ENCODE results near the gene SLC12A7. TPM values are rescaled to one million over a fixed set of nuclear protein-coding genes. Genes with fewer than 3 reads are reported as not detected.

The SLC12A7 gene
- total and polyA plus RNA-seq, 2 of the 13 experiments (the other 11 are each of a cell fraction or from before 2014, with no cell fraction given), result 14.0 to 18.5 TPM

DNA sequence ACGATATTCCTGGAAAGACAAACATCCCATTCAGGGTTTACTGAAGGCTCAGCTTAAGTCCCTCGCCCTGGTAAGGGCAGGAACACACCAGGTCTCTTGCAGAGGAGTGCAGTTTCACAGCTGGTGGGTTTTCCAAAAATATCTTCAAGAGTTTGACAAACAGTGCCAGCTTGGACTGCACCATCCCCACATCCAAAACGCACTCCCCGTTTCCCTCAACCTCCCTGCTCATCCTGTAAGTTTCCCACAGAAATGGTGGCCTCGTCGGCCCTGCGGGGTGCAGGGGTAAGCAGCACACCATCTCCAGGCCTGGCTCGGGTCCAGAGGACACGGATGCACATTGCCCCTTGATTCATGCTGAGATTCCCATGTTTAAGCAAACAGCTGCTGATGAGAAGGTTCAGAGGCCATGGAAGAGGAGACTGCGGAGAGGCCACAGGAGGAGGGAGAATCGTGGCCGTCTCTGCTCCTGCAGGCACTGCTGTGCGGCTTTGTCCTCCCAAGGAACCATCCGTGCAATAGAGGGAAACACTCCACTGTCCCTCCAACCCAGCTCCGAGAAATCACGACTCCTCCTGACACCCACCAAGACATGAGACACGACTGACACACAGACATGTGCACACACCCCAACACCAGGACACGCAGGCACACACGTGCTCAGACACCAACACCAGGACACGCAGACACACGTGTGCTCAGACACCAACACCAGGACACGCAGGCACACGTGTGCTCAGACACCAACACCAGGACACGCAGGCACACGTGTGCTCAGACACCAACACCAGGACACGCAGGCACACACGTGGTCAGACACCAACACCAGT is 24.0 kb upstream of the SLC12A7 start (continued):
- TF ChIP-seq, protein P1, sequence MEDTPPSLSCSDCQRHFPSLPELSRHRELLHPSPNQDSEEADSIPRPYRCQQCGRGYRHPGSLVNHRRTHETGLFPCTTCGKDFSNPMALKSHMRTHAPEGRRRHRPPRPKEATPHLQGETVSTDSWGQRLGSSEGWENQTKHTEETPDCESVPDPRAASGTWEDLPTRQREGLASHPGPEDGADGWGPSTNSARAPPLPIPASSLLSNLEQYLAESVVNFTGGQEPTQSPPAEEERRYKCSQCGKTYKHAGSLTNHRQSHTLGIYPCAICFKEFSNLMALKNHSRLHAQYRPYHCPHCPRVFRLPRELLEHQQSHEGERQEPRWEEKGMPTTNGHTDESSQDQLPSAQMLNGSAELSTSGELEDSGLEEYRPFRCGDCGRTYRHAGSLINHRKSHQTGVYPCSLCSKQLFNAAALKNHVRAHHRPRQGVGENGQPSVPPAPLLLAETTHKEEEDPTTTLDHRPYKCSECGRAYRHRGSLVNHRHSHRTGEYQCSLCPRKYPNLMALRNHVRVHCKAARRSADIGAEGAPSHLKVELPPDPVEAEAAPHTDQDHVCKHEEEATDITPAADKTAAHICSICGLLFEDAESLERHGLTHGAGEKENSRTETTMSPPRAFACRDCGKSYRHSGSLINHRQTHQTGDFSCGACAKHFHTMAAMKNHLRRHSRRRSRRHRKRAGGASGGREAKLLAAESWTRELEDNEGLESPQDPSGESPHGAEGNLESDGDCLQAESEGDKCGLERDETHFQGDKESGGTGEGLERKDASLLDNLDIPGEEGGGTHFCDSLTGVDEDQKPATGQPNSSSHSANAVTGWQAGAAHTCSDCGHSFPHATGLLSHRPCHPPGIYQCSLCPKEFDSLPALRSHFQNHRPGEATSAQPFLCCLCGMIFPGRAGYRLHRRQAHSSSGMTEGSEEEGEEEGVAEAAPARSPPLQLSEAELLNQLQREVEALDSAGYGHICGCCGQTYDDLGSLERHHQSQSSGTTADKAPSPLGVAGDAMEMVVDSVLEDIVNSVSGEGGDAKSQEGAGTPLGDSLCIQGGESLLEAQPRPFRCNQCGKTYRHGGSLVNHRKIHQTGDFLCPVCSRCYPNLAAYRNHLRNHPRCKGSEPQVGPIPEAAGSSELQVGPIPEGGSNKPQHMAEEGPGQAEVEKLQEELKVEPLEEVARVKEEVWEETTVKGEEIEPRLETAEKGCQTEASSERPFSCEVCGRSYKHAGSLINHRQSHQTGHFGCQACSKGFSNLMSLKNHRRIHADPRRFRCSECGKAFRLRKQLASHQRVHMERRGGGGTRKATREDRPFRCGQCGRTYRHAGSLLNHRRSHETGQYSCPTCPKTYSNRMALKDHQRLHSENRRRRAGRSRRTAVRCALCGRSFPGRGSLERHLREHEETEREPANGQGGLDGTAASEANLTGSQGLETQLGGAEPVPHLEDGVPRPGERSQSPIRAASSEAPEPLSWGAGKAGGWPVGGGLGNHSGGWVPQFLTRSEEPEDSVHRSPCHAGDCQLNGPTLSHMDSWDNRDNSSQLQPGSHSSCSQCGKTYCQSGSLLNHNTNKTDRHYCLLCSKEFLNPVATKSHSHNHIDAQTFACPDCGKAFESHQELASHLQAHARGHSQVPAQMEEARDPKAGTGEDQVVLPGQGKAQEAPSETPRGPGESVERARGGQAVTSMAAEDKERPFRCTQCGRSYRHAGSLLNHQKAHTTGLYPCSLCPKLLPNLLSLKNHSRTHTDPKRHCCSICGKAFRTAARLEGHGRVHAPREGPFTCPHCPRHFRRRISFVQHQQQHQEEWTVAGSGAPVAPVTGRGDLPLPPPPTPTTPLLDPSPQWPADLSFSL (CRISPR knock-in tag; IDR thresholded peaks at IDR 0.05), result no peak
- no peak for TF ChIP-seq ZNF446 (CRISPR knock-in tag; IDR thresholded peaks at IDR 0.05)
- TF ChIP-seq IKZF4 (CRISPR knock-in tag; IDR thresholded peaks at IDR 0.05; ENCODE audit: borderline replicate concordance, low read depth, not compliant biosample characterization), result no peak
- TF ChIP-seq ZNF331 (CRISPR knock-in tag; IDR thresholded peaks at IDR 0.05), result 0 out of 2 replicates have a peak, but pooled peaks have one; percentile 8
- no peak for TF ChIP-seq ZNF557 (CRISPR knock-in tag; IDR thresholded peaks at IDR 0.05)
- TF ChIP-seq SIN3B (IDR thresholded peaks at IDR 0.05; ENCODE audit: low read length), result no peak
- TF ChIP-seq ZNF614 (CRISPR knock-in tag; IDR thresholded peaks at IDR 0.05; ENCODE audit: borderline replicate concordance), result peak; percentile 39; the same call in 1 of the 2 replicates
- no peak for TF ChIP-seq CCAR2 (optimal IDR thresholded peaks at IDR 0.05; ENCODE audit: low read depth, low read length)
- no peak for TF ChIP-seq XRCC5 (optimal IDR thresholded peaks at IDR 0.05; ENCODE audit: low read length)
- TF ChIP-seq ZNF644 (CRISPR knock-in tag; IDR thresholded peaks at IDR 0.05; ENCODE audit: low read depth), result no peak
- TF ChIP-seq NCOA2 (CRISPR knock-in tag; IDR thresholded peaks at IDR 0.05), result no peak
- TF ChIP-seq, protein P2, sequence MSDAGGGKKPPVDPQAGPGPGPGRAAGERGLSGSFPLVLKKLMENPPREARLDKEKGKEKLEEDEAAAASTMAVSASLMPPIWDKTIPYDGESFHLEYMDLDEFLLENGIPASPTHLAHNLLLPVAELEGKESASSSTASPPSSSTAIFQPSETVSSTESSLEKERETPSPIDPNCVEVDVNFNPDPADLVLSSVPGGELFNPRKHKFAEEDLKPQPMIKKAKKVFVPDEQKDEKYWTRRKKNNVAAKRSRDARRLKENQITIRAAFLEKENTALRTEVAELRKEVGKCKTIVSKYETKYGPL (CRISPR knock-in tag; IDR thresholded peaks at IDR 0.05), result no peak
- TF ChIP-seq, protein P3, sequence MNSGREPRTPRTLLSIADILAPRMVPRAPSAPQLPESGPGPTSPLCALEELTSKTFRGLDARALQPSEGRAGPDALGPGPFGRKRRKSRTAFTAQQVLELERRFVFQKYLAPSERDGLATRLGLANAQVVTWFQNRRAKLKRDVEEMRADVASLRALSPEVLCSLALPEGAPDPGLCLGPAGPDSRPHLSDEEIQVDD (CRISPR knock-in tag; IDR thresholded peaks at IDR 0.05; ENCODE audit: borderline replicate concordance), result no peak
- TF ChIP-seq MAF1 (CRISPR knock-in tag; IDR thresholded peaks at IDR 0.05; ENCODE audit: borderline replicate concordance), result no peak
- no peak for TF ChIP-seq SIX1 (CRISPR knock-in tag; IDR thresholded peaks at IDR 0.05; ENCODE audit: borderline replicate concordance)
- TF ChIP-seq TP53 (CRISPR knock-in tag; conservative IDR thresholded peaks at IDR 0.05), result no peak
- no peak for TF ChIP-seq NFKB2 (CRISPR knock-in tag; IDR thresholded peaks at IDR 0.05; ENCODE audit: borderline replicate concordance)
- TF ChIP-seq WIZ (CRISPR knock-in tag; IDR thresholded peaks at IDR 0.05), result no peak
- TF ChIP-seq ZNF737 (CRISPR knock-in tag; IDR thresholded peaks at IDR 0.05; ENCODE audit: borderline replicate concordance), result no peak
- no peak for TF ChIP-seq HMGA1 (CRISPR knock-in tag; conservative IDR thresholded peaks at IDR 0.05)
- TF ChIP-seq ZNF790 (CRISPR knock-in tag; IDR thresholded peaks at IDR 0.05; ENCODE audit: borderline replicate concordance), result no peak
